Bronchial epithelial cell (primary cell): ENCODE measurements around the gene CNFN. TPM values are rescaled to one million over a fixed set of nuclear protein-coding genes. Genes with fewer than 3 reads are reported as not detected.

Experiments used
- DNase-seq: peaks from one replicate; pipeline ENCODE4 v3.0.0-alpha.2; 2010; ENCODE audit warnings: low read depth
- FAIRE-seq: peaks from 2 replicates; lab custom pipeline; 2011; peaks lifted over from hg19 to GRCh38; lab: Jason Lieb, UNC
- H3K27me3 ChIP-seq: 2 replicates; pipeline ENCODE4 v1.5.1; 2011; ENCODE audit warnings: low read length; ENCODE audit not compliant: control insufficient read depth, insufficient read depth
- H3K36me3 ChIP-seq: 2 replicates; pipeline ENCODE4 v1.5.1; 2011; ENCODE audit warnings: low read length; ENCODE audit not compliant: control insufficient read depth, insufficient read depth
- H3K4me3 ChIP-seq: 2 replicates; pipeline ENCODE4 v1.5.1; 2011; ENCODE audit warnings: mild to moderate bottlenecking, low read depth, low read length, control low read depth
- total RNA-seq: library from RNA; depleted of rRNA; stranded (reverse); fragments of >200 nt; gene quantifications from 2 replicates; pipeline ENCODE4 v1.2.1, GENCODE V29; 2014
- TF ChIP-seq, protein P1 (sequence below): IDR thresholded peaks from 2 replicates; pipeline ENCODE4 v1.5.1; 2011; ENCODE audit warnings: mild to moderate bottlenecking, moderate library complexity, low read length, control low read depth, inconsistent platforms; ENCODE audit not compliant: insufficient read depth, severe bottlenecking

The CNFN gene
- total RNA-seq, 1 donor from 2014 or later, result not detected

DNA sequence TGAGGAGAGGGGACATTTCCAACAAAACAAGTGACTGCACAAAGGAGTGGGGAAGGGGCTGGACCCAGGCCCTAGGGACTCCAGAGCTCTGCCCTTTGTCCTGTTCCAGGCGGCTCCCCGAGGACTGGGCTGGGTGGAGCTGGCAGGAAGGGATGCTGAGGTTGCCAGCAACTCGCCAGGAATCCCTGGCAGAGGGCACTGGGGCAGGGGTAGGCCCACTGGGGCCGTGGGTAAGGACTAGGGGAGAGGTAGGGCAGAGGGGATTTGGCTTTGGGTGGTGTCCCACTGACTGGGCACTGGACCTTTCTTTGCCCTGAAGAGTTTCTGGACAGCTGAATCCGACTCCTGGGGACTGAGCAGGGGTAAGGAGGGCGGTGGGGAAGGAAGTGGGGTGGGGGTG is 29.2 kb upstream of the CNFN start:
- H3K36me3 ChIP-seq, result no peaks in the 10 kb centered on the region
- H3K4me3 ChIP-seq, result no peak overlapping the region
- FAIRE-seq (no peak), DNase-seq (no peak)
- TF ChIP-seq, protein P1, sequence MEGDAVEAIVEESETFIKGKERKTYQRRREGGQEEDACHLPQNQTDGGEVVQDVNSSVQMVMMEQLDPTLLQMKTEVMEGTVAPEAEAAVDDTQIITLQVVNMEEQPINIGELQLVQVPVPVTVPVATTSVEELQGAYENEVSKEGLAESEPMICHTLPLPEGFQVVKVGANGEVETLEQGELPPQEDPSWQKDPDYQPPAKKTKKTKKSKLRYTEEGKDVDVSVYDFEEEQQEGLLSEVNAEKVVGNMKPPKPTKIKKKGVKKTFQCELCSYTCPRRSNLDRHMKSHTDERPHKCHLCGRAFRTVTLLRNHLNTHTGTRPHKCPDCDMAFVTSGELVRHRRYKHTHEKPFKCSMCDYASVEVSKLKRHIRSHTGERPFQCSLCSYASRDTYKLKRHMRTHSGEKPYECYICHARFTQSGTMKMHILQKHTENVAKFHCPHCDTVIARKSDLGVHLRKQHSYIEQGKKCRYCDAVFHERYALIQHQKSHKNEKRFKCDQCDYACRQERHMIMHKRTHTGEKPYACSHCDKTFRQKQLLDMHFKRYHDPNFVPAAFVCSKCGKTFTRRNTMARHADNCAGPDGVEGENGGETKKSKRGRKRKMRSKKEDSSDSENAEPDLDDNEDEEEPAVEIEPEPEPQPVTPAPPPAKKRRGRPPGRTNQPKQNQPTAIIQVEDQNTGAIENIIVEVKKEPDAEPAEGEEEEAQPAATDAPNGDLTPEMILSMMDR, result no peak
- H3K27me3 ChIP-seq, result no peaks in the 10 kb centered on the region

DNA sequence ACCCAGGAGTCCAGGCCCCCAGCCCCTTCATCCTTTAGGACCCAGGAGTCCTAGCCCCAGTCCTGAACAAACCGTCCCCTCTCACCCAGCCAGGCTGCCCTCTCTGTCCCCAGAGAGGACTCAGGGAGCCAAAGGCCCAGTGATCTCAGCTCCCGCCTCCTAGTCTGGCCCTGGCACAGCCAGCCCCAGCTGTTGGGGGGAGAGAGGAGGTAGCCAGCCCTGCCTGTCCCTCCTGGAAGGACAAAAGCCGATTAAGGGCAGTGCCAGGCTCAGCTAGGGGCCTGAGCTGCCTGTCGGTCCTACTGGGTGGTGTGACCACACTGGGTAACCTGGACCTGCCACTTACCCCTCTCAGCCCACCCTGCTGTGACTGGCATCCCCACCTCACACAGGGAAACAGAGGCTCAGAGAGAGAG is 22.6 kb upstream of the CNFN start:
- DNase-seq (no peak), FAIRE-seq (no peak)
- TF ChIP-seq, protein P1, result no peak
- peaks cover 1% of the 10 kb centered on the region for H3K36me3 ChIP-seq
- H3K27me3 ChIP-seq, result no peaks in the 10 kb centered on the region
- H3K4me3 ChIP-seq, result no peak overlapping the region

DNA sequence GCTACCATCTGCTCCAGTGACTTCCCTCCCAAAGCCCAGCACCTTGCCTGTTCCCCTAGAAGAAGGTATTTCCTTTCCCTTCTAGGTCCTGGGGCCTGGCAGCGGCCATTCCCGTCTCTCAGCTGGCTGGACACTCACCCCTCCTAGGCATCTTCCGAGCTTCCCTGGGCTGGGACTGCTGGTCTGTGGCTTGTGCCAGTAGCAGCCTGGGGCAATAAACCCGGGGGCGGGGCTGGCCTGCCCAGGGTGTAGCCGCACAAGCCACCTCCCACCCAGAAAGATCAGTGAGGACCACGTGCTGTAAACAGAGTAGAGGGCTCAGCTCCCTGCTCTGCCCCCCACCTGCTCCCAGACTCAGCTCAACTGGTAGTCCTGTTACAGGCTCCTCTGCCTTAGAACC is 22.1 kb upstream of the CNFN start:
- DNase-seq, result no peak
- no peaks in the 10 kb centered on the region for H3K27me3 ChIP-seq
- H3K36me3 ChIP-seq, result peaks cover 3% of the 10 kb centered on the region
- FAIRE-seq, result no peak
- H3K4me3 ChIP-seq, result no peak overlapping the region
- TF ChIP-seq, protein P1, result no peak

DNA sequence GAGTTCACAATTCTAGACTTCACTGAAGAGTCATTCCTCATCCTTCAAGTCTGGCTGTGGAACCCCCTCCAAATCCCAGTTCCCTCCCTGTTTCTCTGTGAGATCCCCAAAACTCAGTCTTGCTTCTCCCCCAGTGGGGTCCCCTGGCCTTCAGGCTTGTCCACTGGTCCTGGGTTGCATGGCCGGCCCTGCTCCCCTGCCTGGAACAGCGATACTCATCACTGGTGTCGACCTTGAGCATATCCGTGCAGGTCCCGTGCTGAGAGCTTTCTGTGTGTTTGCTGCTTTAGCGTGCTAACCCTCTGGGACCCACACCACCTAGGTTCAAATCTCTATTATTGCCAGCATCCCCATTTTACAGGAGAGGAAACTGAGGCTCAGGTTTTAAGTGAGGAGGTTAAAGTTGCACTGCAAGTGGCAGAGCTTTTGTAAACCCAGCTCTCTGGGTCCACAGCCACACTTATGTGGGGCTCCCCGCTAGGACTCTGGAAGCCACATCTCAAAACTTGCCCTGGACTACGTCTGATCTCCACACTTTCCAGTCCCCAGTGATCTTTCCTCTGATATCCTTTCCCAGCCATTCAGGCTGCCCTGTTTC is 21.6 kb upstream of the CNFN start:
- DNase-seq, result no peak
- peaks cover 3% of the 10 kb centered on the region for H3K36me3 ChIP-seq
- H3K27me3 ChIP-seq, result no peaks in the 10 kb centered on the region
- peak; percentile 7 for FAIRE-seq
- no peak overlapping the region for H3K4me3 ChIP-seq
- TF ChIP-seq, protein P1, result no peak

DNA sequence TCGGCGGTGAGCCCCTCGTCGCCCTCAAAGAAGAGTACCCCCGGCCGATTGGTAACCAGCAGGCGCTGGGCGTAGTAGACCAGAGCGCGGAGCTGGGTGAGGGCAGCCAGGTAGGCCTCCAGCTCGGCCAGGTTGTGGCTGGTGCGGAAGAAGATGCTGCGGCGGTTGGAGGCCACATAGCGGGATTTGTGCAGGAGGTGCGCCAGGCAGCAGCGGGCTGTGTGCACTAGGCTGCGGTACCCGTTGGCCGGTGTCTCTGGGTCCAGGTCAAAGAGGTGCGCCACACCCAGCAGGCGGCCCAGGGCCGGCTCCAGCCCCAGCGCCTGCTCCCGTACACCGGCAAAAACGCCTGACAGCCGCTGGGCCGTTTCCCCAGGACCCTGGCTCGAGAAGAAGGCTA is 20.3 kb upstream of the CNFN start:
- DNase-seq (no peak), FAIRE-seq (no peak)
- peaks cover 4% of the 10 kb centered on the region for H3K36me3 ChIP-seq
- no peaks in the 10 kb centered on the region for H3K27me3 ChIP-seq
- no peak overlapping the region for H3K4me3 ChIP-seq
- TF ChIP-seq, protein P1, result no peak

DNA sequence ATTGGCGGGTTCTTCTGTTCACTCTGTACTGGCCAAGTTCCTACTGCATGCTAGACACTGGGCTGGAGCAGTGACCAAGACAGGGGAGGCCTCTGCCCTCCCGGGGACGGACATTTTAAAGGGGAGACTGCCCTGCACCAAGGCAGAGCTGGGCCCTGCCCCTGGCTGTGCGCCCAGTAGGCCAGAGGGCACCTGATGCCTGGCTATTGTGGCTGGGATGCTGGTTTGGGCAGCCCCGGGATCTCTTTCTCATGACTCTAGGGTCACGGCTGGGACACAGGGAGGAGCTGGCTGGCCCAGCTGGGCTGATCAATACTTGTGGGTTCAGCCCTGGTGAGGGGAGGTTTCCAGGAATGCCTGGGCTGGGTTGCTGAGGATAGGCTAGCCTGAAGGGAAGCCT is 19.4 kb upstream of the CNFN start:
- no peak for DNase-seq

More for the DNA sequence above, 19.4 kb upstream of the CNFN start:
- Histone ChIP-seq H3K36me3 (peaks cover 5% of the 10 kb centered on the region), H3K4me3 (no peak overlapping the region), H3K27me3 (no peaks in the 10 kb centered on the region)
- TF ChIP-seq, protein P1, result no peak
- FAIRE-seq, result no peak
